ENCODE data around the gene CDH12.

The CDH12 gene

DNA sequence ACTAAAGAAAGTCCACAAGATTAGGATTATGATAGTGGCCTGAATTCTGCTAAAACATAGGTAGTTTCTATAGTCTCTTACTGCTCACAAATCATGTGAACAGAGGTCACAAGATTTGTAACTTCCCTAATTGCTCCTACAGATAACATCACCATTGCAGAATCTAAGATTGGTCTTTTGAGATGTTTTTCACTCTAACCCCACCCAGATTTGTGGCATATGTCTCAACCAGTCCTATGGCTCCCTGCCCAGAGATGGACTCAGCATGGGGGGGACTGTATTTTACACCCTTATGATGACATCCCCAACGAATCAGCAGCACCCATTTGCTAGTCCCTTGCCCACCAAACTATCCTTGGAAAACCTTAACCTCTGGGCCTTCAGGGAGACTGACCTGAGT, 1046.2 kb downstream of the CDH12 start:
- no peak for DNase-seq

DNA sequence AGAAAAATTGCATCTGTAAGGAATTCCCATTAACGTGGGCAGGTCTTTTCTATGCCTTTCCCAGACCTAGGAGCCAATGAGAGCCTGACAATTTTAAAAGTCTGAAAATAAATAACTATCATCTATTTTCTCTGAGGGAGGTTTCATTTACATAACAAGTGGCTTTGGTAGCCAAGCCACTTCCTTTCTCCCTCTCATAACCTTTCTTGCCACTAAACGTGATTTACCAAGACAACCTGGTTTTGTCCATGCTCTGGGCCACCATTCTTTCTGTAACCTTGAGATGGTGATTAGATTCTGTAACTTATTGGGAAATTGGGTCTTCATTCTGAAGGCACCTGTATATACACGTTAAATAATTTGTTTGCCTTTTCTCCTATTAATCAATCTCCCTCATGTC, 1046.9 kb downstream of the CDH12 start:
- Histone ChIP-seq H3K27ac (no peak overlapping the region), H3K36me3 (no peaks in the 10 kb centered on the region), H3K9me3 (ENCODE audit: severe bottlenecking) (no peaks in the 10 kb centered on the region), H3K27me3 (ENCODE audit: insufficient read depth, low read depth, severe bottlenecking) (no peaks in the 10 kb centered on the region), H3K4me3 (ENCODE audit: low read depth, low read length) (no peak overlapping the region)
- no peak for TF ChIP-seq CTCF (IDR thresholded peaks at IDR 0.05; ENCODE audit: low read depth, low read length)
- DNase-seq: no peak

More for the DNA sequence above, 1046.2 kb downstream of the CDH12 start:
- Histone ChIP-seq H3K27ac (no peak overlapping the region), H3K4me3 (ENCODE audit: low read depth, low read length) (no peak overlapping the region), H3K36me3 (no peaks in the 10 kb centered on the region), H3K27me3 (ENCODE audit: insufficient read depth, low read depth, severe bottlenecking) (no peaks in the 10 kb centered on the region), H3K9me3 (ENCODE audit: severe bottlenecking) (no peaks in the 10 kb centered on the region)
- no peak for TF ChIP-seq CTCF (IDR thresholded peaks at IDR 0.05; ENCODE audit: low read depth, low read length)

DNA sequence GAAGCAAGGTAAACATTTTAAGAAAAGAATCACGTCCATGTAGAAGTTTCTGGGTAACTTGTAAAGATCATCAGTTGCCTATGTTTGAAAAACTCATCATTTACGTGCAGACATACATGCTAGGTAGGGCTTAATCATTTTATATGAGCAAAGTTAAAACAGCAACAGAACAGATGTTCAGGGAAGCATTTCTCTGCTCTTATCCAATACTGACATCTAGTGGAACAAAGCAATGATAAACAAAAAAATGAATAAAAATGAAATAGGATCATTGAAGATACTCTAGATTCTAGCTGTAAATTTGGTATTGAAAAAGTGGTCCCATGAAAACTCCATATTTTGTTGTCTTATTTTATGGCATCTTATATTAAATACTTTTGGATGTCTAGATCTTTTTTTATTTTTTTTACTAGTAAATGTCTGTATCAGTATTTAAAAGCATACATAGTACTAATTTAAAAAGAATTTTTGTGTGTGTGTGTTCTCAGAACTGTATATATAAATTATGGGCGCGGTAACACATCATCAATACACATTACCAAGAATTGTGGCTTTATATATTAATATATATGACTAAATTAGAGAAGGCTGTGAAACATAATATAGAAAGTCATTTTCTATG, 1050.2 kb downstream of the CDH12 start:
- Histone ChIP-seq H3K27me3 (ENCODE audit: insufficient read depth, low read depth, severe bottlenecking) (no peaks in the 10 kb centered on the region), H3K4me3 (ENCODE audit: low read depth, low read length) (peak overlapping the region; percentile 16; the same call in 1 of the 2 replicates), H3K36me3 (no peaks in the 10 kb centered on the region), H3K9me3 (ENCODE audit: severe bottlenecking) (no peaks in the 10 kb centered on the region), H3K27ac (no peak overlapping the region)
- peak; percentile 47 for TF ChIP-seq CTCF (IDR thresholded peaks at IDR 0.05; ENCODE audit: low read depth, low read length)
- no peak for DNase-seq

DNA sequence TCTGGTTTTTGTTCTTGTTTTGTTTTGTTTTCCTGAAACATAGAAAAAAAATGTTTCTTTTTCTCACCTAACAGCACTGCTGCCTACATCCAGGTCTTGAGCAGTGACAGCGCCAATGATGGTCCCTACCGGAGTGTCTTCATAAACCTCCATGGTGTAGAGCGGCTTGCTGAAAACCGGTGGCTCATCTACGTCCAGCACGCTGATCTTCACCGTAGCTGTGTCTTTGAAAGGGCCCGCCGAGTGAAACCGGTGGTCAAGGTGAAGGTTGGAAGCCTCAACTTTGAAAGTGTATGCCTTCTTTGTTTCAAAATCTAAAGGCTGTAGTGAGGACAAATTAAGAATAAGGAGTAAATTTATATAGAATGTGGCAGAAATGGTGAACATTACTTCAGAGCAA, 1051.0 kb downstream of the CDH12 start:
- H3K9me3 ChIP-seq (ENCODE audit: severe bottlenecking): no peaks in the 10 kb centered on the region
- H3K4me3 ChIP-seq (ENCODE audit: low read depth, low read length): no peak overlapping the region
- no peaks in the 10 kb centered on the region for H3K27me3 ChIP-seq (ENCODE audit: insufficient read depth, low read depth, severe bottlenecking)
- H3K36me3 ChIP-seq: no peaks in the 10 kb centered on the region
- TF ChIP-seq CTCF (IDR thresholded peaks at IDR 0.05; ENCODE audit: low read depth, low read length): no peak
- no peak for DNase-seq
- H3K27ac ChIP-seq: no peak overlapping the region

GRCh38 chr5:21792748-21793147, 1060.4 kb downstream of the CDH12 start:
- no peaks in the 10 kb centered on the region for H3K9me3 ChIP-seq (ENCODE audit: severe bottlenecking)
- H3K36me3 ChIP-seq: no peaks in the 10 kb centered on the region
- no peak overlapping the region for H3K4me3 ChIP-seq (ENCODE audit: low read depth, low read length)
- no peaks in the 10 kb centered on the region for H3K27me3 ChIP-seq (ENCODE audit: insufficient read depth, low read depth, severe bottlenecking)
- no peak overlapping the region for H3K27ac ChIP-seq
- DNase-seq: no peak
- TF ChIP-seq CTCF (IDR thresholded peaks at IDR 0.05; ENCODE audit: low read depth, low read length): no peak

DNA sequence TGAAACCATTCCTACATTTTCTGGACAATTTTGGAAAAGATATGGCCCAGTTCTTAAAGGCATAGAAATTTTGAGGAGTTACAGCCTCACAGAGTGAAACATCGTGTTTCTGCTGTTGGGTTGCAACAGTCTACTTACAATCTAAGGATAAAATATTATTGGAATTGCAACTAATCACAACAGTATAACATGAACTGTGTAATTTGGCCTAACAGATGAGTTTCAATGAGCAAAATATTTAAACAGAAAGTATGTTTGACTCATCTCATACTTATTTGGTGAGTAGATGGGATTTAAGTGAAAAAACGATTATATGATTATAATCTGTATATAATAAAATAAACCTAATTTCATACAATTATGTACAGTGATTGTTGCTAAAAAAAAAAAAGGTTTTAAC, 1061.8 kb downstream of the CDH12 start:
- no peak for DNase-seq
- Histone ChIP-seq H3K36me3 (no peaks in the 10 kb centered on the region), H3K27me3 (ENCODE audit: insufficient read depth, low read depth, severe bottlenecking) (no peaks in the 10 kb centered on the region), H3K9me3 (ENCODE audit: severe bottlenecking) (no peaks in the 10 kb centered on the region), H3K27ac (no peak overlapping the region), H3K4me3 (ENCODE audit: low read depth, low read length) (no peak overlapping the region)
- TF ChIP-seq CTCF (IDR thresholded peaks at IDR 0.05; ENCODE audit: low read depth, low read length): no peak
